AG10803 (cell line): ENCODE results near the gene TMEM181.

Source experiments
- DNase-seq: peaks from one replicate; pipeline ENCODE4 v3.0.0; 2010; ENCODE audit warnings: low read depth
- H3K4me3 ChIP-seq: 2 replicates; pipeline ENCODE4 v1.5.1; 2011; ENCODE audit warnings: mild to moderate bottlenecking, low read length, control low read depth
- TF ChIP-seq, protein P1 (sequence below): conservative IDR thresholded peaks from 2 replicates; pipeline ENCODE4 v1.5.1; 2011; ENCODE audit warnings: mild to moderate bottlenecking, low read length, control low read depth, inconsistent platforms

The TMEM181 gene

DNA sequence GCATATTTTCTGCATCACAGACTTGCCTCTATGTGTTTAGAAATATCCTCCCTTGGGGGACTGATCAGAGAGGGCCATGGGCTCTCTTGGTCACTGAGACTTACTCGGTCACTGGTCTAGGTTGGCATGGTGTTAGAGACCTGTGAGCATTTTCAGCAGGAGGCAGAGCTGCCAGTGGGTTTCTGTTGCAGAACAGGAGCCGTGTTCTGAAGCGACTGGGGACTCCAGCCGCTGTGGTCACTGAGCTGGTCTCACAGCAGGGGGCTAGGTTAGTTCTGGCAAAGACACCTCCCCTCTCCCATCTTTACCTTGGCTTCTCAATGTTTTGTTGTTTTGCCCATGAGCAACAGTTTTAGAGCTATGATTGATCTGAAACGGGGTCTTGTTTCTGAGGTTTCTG lies 8.7 kb downstream of the TMEM181 start:
- H3K4me3 ChIP-seq = no peak overlapping the region
- DNase-seq = no peak
- TF ChIP-seq, protein P1, sequence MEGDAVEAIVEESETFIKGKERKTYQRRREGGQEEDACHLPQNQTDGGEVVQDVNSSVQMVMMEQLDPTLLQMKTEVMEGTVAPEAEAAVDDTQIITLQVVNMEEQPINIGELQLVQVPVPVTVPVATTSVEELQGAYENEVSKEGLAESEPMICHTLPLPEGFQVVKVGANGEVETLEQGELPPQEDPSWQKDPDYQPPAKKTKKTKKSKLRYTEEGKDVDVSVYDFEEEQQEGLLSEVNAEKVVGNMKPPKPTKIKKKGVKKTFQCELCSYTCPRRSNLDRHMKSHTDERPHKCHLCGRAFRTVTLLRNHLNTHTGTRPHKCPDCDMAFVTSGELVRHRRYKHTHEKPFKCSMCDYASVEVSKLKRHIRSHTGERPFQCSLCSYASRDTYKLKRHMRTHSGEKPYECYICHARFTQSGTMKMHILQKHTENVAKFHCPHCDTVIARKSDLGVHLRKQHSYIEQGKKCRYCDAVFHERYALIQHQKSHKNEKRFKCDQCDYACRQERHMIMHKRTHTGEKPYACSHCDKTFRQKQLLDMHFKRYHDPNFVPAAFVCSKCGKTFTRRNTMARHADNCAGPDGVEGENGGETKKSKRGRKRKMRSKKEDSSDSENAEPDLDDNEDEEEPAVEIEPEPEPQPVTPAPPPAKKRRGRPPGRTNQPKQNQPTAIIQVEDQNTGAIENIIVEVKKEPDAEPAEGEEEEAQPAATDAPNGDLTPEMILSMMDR = no peak

DNA sequence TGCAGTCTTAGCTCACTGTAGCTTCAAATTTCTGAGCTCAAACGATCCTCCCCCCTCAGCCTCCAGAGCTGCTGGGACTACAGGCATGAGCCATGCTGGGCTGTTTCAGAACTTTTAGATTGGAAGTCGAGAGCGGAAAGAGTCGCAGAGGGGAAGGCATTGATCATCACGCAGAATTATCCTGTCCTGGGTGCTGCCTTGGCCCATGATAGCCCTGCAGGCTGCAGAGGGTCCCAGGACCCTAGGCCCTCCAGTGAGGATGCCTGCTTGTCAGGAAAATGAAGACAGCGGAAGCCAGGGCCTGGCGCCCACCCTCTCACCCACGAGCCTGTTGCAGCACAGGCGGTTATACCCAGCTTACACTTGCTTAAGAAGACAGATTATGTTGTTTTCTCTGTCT lies 9.1 kb downstream of the TMEM181 start:
- H3K4me3 ChIP-seq = no peak overlapping the region
- TF ChIP-seq, protein P1 = no peak
- DNase-seq = no peak

DNA sequence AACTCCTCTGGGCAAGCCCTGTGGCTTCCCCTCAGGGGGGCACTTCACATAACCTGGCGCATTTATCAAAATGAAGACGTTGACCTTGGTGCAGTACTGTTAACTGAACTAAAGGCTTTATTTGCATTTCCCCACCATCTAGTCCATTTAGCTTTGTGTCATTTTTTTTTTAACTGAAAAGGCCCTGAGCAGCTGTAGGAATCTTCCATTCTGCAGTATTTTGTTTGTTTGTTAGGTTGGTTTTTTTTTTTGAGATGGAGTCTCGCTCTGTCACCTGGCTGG lies 10.7 kb downstream of the TMEM181 start:
- no peak for DNase-seq
- TF ChIP-seq, protein P1 = no peak
- H3K4me3 ChIP-seq = no peak overlapping the region

DNA sequence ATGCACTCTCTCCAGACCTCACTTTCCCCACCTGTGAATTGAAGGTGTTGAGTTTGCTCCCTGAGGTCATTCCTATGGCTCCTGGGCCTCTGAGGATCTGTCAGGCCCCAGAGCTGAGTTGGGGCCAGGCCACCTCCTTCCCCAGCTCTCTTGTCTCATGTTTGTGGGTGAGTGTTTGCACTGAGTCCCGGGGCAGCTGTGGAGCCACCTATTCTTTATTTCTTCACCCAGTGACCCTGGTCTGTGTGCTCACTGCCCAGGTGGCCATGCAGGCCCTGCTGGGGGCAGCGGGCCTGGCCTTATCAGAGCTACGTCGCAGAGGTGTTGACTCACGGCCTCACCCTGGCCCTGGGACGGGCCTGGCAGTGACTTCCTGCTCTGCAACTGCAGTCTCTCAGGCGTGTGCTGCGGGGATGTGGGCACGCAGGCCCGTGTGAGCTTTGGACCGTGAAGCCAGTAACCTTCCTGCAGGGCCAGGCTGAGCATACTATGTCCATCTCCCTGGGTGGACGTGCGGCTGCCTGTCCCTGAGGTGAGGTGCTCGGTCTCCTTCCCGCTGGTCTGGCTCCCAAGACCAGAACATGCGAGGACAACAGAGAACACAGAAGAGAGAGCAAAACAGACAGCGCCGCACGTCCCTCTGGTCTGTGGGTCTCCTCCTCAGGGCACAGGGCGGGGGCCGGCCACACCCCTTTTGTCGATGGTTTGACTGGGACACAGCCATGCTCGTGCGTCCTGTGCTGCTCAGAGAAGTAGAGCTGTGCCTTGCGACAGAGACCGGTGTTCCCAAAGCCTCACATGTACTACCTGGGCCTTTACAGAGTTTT lies 12.1 kb downstream of the TMEM181 start:
- DNase-seq = no peak
- H3K4me3 ChIP-seq = no peak overlapping the region
- TF ChIP-seq, protein P1 = no peak

DNA sequence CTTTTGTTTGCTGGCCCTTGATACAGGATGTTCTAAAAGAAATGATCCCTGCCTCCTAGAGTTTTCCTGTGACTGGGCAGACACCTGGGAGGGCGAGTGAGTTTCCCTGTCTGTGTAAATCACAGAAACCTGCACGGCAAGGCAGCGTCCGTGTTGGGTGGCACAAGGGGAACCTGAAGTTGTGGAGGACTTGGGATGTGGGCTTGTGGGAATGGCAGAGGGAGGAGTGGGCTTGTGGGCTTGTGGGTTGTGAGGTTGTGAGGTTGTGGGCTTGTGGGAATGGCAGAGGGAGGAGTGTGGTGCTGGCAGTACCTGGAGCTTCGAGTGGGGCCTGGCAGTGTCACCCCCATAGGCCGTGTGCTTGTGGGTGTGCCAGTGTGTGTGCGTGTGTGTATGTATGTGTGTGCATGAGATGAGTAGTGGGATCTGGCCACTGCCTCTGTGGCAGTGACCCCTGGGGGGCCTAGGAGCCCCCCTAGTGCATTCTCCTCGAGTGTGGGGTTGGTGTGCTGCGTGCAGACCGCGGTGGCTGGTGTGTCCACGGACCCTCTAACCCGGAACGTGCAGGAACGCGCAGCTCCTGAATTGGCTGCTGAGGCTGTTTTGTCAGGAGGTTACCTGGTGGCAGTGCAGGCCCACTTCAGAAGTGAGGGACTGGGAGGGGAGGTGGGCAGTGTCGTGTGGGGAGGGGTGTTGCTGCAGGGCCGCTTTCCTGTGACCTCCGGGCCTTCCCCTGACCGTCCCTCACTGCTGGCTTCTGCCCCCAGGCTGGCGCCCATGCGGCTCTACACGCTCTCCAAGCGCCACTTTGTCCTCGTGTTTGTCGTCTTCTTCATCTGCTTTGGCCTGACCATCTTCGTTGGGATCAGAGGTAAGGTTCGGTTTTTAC lies 13.0 kb downstream of the TMEM181 start:
- no peak for DNase-seq
- TF ChIP-seq, protein P1 = no peak
- no peak overlapping the region for H3K4me3 ChIP-seq

DNA sequence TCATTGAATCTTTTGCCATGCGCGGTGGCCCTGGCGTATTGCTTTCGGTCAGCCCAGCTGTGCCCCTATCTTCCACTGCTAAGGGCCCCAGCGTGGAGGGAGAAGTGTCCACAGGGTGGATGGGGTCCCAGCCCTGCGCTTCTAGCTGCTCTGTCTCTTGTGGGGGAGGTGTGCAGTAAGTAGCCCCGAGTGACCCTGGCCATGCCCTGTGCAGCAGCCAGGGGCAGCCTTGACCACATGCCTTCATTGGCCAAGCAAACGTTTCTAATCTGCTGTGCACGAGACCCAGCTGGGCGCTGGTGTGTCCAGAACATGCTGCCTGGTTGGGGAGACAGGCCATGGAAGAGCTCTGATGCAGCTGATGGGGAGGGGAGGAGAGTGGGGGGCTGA lies 13.6 kb downstream of the TMEM181 start:
- DNase-seq = no peak
- TF ChIP-seq, protein P1 = no peak
- no peak overlapping the region for H3K4me3 ChIP-seq

DNA sequence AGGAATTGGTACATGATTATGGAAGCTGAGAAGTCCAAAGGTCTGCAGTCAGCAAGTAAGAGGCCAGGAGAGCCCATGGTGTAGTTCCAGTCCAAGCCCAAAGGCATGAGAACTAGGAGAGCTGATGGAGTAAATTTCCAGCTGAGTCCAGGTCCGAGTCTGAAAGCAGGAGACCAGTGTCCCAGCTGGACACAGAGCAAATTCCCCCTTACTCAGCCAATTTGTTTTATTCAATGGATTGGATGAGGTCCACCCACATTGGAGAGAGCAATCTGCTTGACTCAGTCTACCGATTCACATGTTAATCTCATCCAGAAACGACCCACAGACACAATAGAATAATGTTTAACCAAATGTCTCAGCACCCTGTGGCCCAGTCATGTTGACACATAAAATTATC lies 14.9 kb downstream of the TMEM181 start:
- H3K4me3 ChIP-seq = no peak overlapping the region
- TF ChIP-seq, protein P1 = no peak
- no peak for DNase-seq
